H1 (cell line): ENCODE data around the gene DDX41. TPM values are rescaled to one million over a fixed set of nuclear protein-coding genes. Genes with fewer than 3 reads are reported as not detected.
A peak's percentile ranks its signal among the peaks of the same experiment; 100 is the strongest.

ENCODE experiments used
- CTCF ChIA-PET: fragments of 300-600 bp; sonication (Branson Sonifier 250); formaldehyde crosslinking; loops from one replicate; lab custom pipeline; 2021; ENCODE audit not compliant: partially characterized antibody; lab: Charles Lee
- POLR2A ChIA-PET: fragments of 300-600 bp; sonication (Branson Sonifier 250); formaldehyde crosslinking; loops from one replicate; lab custom pipeline; 2021; ENCODE audit warnings: inconsistent platforms; ENCODE audit not compliant: partially characterized antibody; lab: Charles Lee
- DNase-seq, 2 experiments: peaks; one replicate each; pipeline versions ENCODE4 v3.0.0 to v3.0.0-alpha.2; 2010 to 2022; ENCODE audit warnings: low spot score in 2 of 2, low read depth in 1 of 2, mixed read lengths in 1 of 2
- FAIRE-seq: peaks from 2 replicates; lab custom pipeline; 2011; peaks lifted over from hg19 to GRCh38; lab: Jason Lieb, UNC
- H2AFZ ChIP-seq: 2 replicates; pipeline ENCODE4 v1.8.1; 2012; ENCODE audit warnings: low read length, inconsistent platforms
- H2AK5ac ChIP-seq: 2 replicates; pipeline ENCODE4 v1.6.1; 2013; ENCODE audit warnings: low read depth, low read length
- H2BK120ac ChIP-seq: replicated peaks from 2 replicates; pipeline ENCODE3; 2013; ENCODE audit warnings: low read depth, low read length, inconsistent platforms
- H2BK12ac ChIP-seq: 2 replicates; pipeline ENCODE4 v1.6.1; 2013; ENCODE audit warnings: low read depth, low read length
- H2BK15ac ChIP-seq: 2 replicates; pipeline ENCODE4 v1.6.1; 2013; ENCODE audit warnings: low read length
- H2BK20ac ChIP-seq: 2 replicates; pipeline ENCODE4 v1.6.1; 2013; ENCODE audit warnings: low read length
- H2BK5ac ChIP-seq: 2 replicates; pipeline ENCODE4 v1.6.1; 2013; ENCODE audit warnings: low read depth, low read length
- H3K14ac ChIP-seq: 2 replicates; pipeline ENCODE4 v1.6.1; 2013; ENCODE audit warnings: inconsistent platforms; ENCODE audit not compliant: insufficient read length
- H3K18ac ChIP-seq: 2 replicates; pipeline ENCODE4 v1.6.1; 2013; ENCODE audit warnings: low read length; ENCODE audit errors: extremely low read depth
- H3K23ac ChIP-seq: 2 replicates; pipeline ENCODE4 v1.6.1; 2013; ENCODE audit warnings: inconsistent platforms; ENCODE audit not compliant: insufficient read length
- H3K23me2 ChIP-seq: 2 replicates; pipeline ENCODE4 v1.6.1; 2013; ENCODE audit warnings: low read depth, low read length
- H3K27ac ChIP-seq: 2 replicates; pipeline ENCODE4 v1.6.1; 2011; ENCODE audit warnings: low read depth, low read length, inconsistent platforms
- H3K27me3 ChIP-seq, 4 experiments: replicated peaks in 1 of 4; 1 replicate in 1 of 4; 2 replicates in 3 of 4; pipeline versions ENCODE4 v1.6.1 to v1.8.1; 2011 to 2013; ENCODE audit warnings: low read length in 3 of 4, mild to moderate bottlenecking in 3 of 4, inconsistent platforms in 2 of 4, mixed read lengths in 2 of 4, moderate library complexity in 1 of 4; ENCODE audit not compliant: control insufficient read depth in 3 of 4, insufficient read depth in 3 of 4; ENCODE audit errors: extremely low read depth in 1 of 4
- H3K36me3 ChIP-seq, 4 experiments: 2 replicates each; pipeline versions ENCODE4 v1.6.1 to v1.8.1; 2011 to 2013; ENCODE audit warnings: mild to moderate bottlenecking in 4 of 4, low read length in 3 of 4, moderate library complexity in 2 of 4, control low read depth in 1 of 4, inconsistent platforms in 1 of 4; ENCODE audit not compliant: insufficient read depth in 4 of 4, control insufficient read depth in 2 of 4
- H3K4ac ChIP-seq: replicated peaks from 2 replicates; pipeline ENCODE3; 2013; ENCODE audit warnings: low read length, low read depth, mixed read lengths, inconsistent platforms; ENCODE audit not compliant: insufficient read length
- H3K4me1 ChIP-seq, 4 experiments: replicated peaks in 1 of 4; 1 replicate in 1 of 4; 2 replicates in 3 of 4; pipeline versions ENCODE4 v1.6.1 to v1.8.1; 2011 to 2013; ENCODE audit warnings: low read length in 3 of 4, inconsistent platforms in 2 of 4, mixed read lengths in 1 of 4; ENCODE audit not compliant: insufficient read depth in 4 of 4, control insufficient read depth in 3 of 4
- H3K4me2 ChIP-seq, 2 experiments: 2 replicates each; pipeline versions ENCODE4 v1.6.1 to v1.8.1; 2011 to 2013; ENCODE audit warnings: low read depth in 2 of 2, low read length in 2 of 2, control low read depth in 1 of 2, inconsistent platforms in 1 of 2, mild to moderate bottlenecking in 1 of 2; ENCODE audit not compliant: insufficient read depth in 1 of 2
- H3K4me3 ChIP-seq, 4 experiments: fragments of 200-600, 300-600 bp in 1 of 4; sonication (generic), shearing (Covaris generic), sonication (Bioruptor Twin) in 1 of 4; 2 replicates each; pipeline versions ENCODE4 v1.5.1 to v1.8.1; 2011 to 2016; ENCODE audit warnings: low read length in 4 of 4, low read depth in 3 of 4, control low read depth in 2 of 4, inconsistent platforms in 2 of 4, mild to moderate bottlenecking in 2 of 4, mixed read lengths in 1 of 4, moderate library complexity in 1 of 4; ENCODE audit not compliant: insufficient read depth in 2 of 4; ENCODE audit errors: extremely low read depth in 1 of 4
- H3K56ac ChIP-seq: replicated peaks from 2 replicates; pipeline ENCODE3; 2013; ENCODE audit warnings: low read depth, mild to moderate bottlenecking, mixed read lengths, low read length, inconsistent platforms; ENCODE audit not compliant: insufficient read length
- H3K79me1 ChIP-seq: 2 replicates; pipeline ENCODE4 v1.6.1; 2013; ENCODE audit warnings: low read depth, low read length, control low read depth
- H3K79me2 ChIP-seq, 2 experiments: 2 replicates each; pipeline versions ENCODE4 v1.6.1 to v1.8.1; 2012 to 2013; ENCODE audit warnings: low read length in 2 of 2, mild to moderate bottlenecking in 2 of 2, inconsistent platforms in 1 of 2; ENCODE audit not compliant: insufficient read depth in 2 of 2, control insufficient read depth in 1 of 2
- H3K9ac ChIP-seq, 4 experiments: replicated peaks in 1 of 4; 1 replicate in 1 of 4; 2 replicates in 3 of 4; pipeline versions ENCODE4 v1.6.1 to v1.8.1; 2011 to 2013; ENCODE audit warnings: low read depth in 3 of 4, low read length in 3 of 4, control low read depth in 2 of 4, mild to moderate bottlenecking in 2 of 4, moderate library complexity in 2 of 4, inconsistent platforms in 1 of 4; ENCODE audit errors: extremely low read depth in 1 of 4
- H3K9me3 ChIP-seq, 2 experiments: 2 replicates each; pipeline versions ENCODE4 v1.6.1 to v1.8.1; 2012 to 2013; ENCODE audit warnings: mild to moderate bottlenecking in 2 of 2, moderate library complexity in 2 of 2, control low read depth in 1 of 2, inconsistent platforms in 1 of 2, low read depth in 1 of 2, low read length in 1 of 2, mixed read lengths in 1 of 2; ENCODE audit not compliant: insufficient read depth in 2 of 2
- H4K20me1 ChIP-seq, 2 experiments: replicated peaks in 1 of 2; 2 replicates each; pipeline versions ENCODE3 to v1.8.1; 2011 to 2013; ENCODE audit warnings: inconsistent platforms in 2 of 2, low read length in 2 of 2, mild to moderate bottlenecking in 1 of 2; ENCODE audit not compliant: insufficient read depth in 2 of 2, control insufficient read depth in 1 of 2
- H4K5ac ChIP-seq: 2 replicates; pipeline ENCODE4 v1.6.1; 2013; ENCODE audit warnings: low read length, low read depth, mixed read lengths, inconsistent platforms; ENCODE audit not compliant: insufficient read length
- H4K8ac ChIP-seq: 2 replicates; pipeline ENCODE4 v1.8.0; 2013; ENCODE audit warnings: mild to moderate bottlenecking, moderate library complexity, low read length, inconsistent platforms; ENCODE audit not compliant: insufficient read depth; ENCODE audit errors: extremely low read depth
- H4K91ac ChIP-seq: replicated peaks from 2 replicates; pipeline ENCODE3; 2013; ENCODE audit warnings: low read length, mixed read lengths, inconsistent platforms; ENCODE audit not compliant: insufficient read length
- EP300 ChIP-seq, 2 experiments: IDR thresholded peaks; 1 replicate in 1 of 2; 2 replicates in 1 of 2; pipeline ENCODE4 v1.6.1; 2011 to 2012; ENCODE audit warnings: low read depth in 2 of 2, low read length in 2 of 2, mild to moderate bottlenecking in 2 of 2, borderline replicate concordance in 1 of 2, inconsistent platforms in 1 of 2, moderate library complexity in 1 of 2
- POLR2AphosphoS5 ChIP-seq: IDR thresholded peaks from 2 replicates; pipeline ENCODE4 v1.6.1; 2011; ENCODE audit warnings: low read depth, low read length
- WGBS, 2 experiments: shearing (Covaris generic) in 1 of 2; methylation state at CpG; one replicate each; pipeline versions ENCODE4 v1.1.6 to v1.1.7; 2013 to 2015; ENCODE audit warnings: low lambda C conversion rate in 2 of 2, mixed read lengths in 2 of 2, inconsistent platforms in 1 of 2, low coverage in 1 of 2, missing lambda C conversion rate in 1 of 2; ENCODE audit not compliant: insufficient replicate concordance in 2 of 2, insufficient coverage in 1 of 2, insufficient read length in 1 of 2; ENCODE audit errors: extremely low coverage in 1 of 2, missing lambda C conversion rate in 1 of 2; 5-methylcytosine and 5-hydroxymethylcytosine counted together
- polyA plus RNA-seq, 7 experiments: library from polyadenylated mRNA; depleted of rRNA in 3 of 7; stranded (reverse) in 5 of 7; unstranded in 2 of 7; fragments of >200 nt in 5 of 7; fragments of 200-250 nt in 2 of 7; gene quantifications; 1 replicate in 5 of 7; 2 replicates in 1 of 7; 4 replicates in 1 of 7; pipeline versions ENCODE4 v1.2.1 to v1.2.3, GENCODE V29; 2011 to 2013; ENCODE audit warnings: missing spikeins in 2 of 7, mixed read lengths in 2 of 7
- total RNA-seq: library from RNA; stranded (reverse); fragmentation: NEBNext Ultra II Directional; extraction: Animal tissue kit (Norgen Biotek cat#: 25700); gene quantifications from 2 replicates; pipeline ENCODE4 v1.2.1, GENCODE V29; 2021

The DDX41 gene
- total and polyA plus RNA-seq, 2 of the 8 experiments (the other 6 are each of a cell fraction or from before 2014, with no cell fraction given): 102 to 135 TPM

- no peak overlapping the region for H3K23ac ChIP-seq
- FAIRE-seq (no peak), DNase-seq (no peak)
- ChIA-PET POLR2A (interaction anchor here (1.0 to 67.5 kb wide), 3 partner anchors 7 to 71 kb away, joined by 3 to 3349 read pairs (median 3349); partner anchors contain the start of genes DBN1, DOK3, PDLIM7 and PRR7), CTCF (interaction anchor here (1.1 to 5.5 kb wide), 4 partner anchors 9 to 41 kb away, joined by 3 to 64 read pairs (median 5); partner anchors contain the start of gene DBN1)
- H4K8ac ChIP-seq: peak overlapping the region; percentile 36; the same call in 1 of the 2 replicates
- H3K27ac ChIP-seq: peak overlapping the region; percentile 11; the same call in 1 of the 2 replicates
- no peak overlapping the region for H2AFZ ChIP-seq
- H3K9ac ChIP-seq: no peak overlapping the region
- peaks cover 36 to 79% (median 67%) of the 10 kb centered on the region in 4 experiments for H3K36me3 ChIP-seq
- no peak overlapping the region for H3K4me3 ChIP-seq
- peaks cover 24 to 49% of the 10 kb centered on the region in 2 experiments for H4K20me1 ChIP-seq
- peaks cover 0 to 5% (median 3%) of the 10 kb centered on the region in 4 experiments; a peak in 4 of 7 replicates for H3K4me1 ChIP-seq
- H4K5ac ChIP-seq: no peak overlapping the region
- WGBS, 2 experiments: 92% methylated on average over 24 of the region's 27 CpGs; no CpG with 5 or more reads in 1 of the 2 experiments
- no peak overlapping the region for H3K18ac ChIP-seq
- no peak overlapping the region for H4K91ac ChIP-seq
- no peak overlapping the region for H3K56ac ChIP-seq
- peaks cover 0 to 7% of the 10 kb centered on the region in 2 experiments; a peak in 2 of 4 replicates for H3K79me2 ChIP-seq
- peaks cover 3% of the 10 kb centered on the region; the same call in 1 of the 2 replicates for H3K79me1 ChIP-seq
- H3K9me3 ChIP-seq: peaks cover 0 to 4% of the 10 kb centered on the region in 2 experiments; a peak in 2 of 4 replicates
- no peak overlapping the region for H2BK12ac ChIP-seq
- no peak overlapping the region for H2BK15ac ChIP-seq
- no peaks in the 10 kb centered on the region for H3K27me3 ChIP-seq
- no peaks in the 10 kb centered on the region for H3K23me2 ChIP-seq
- H3K4me2 ChIP-seq: no peak overlapping the region
- H2AK5ac ChIP-seq: no peak overlapping the region
- H3K4ac ChIP-seq: no peak overlapping the region
- H3K14ac ChIP-seq: no peak overlapping the region
- no peak overlapping the region for H2BK120ac ChIP-seq
- H2BK5ac ChIP-seq: no peak overlapping the region; the same call in 1 of the 2 replicates
- TF ChIP-seq POLR2AphosphoS5 (peak; percentile 67; the same call in 1 of the 2 replicates), EP300 (IDR thresholded peaks at IDR 0.05; ENCODE audit: borderline replicate concordance in 1 of 2, low read depth in 2 of 2, low read length in 2 of 2) (no peak)
- H2BK20ac ChIP-seq: no peak overlapping the region
Measured at GRCh38 chr5:177462021-177462670, 54.6 kb downstream of the DDX41 start.
